HG02870 (cell line): ENCODE measurements around the gene LRRC26.
"Not testable (repeated sequence)": the region's sequence is repeated elsewhere in the genome, so short reads cannot be mapped to it uniquely, and the experiment has no call there.

Source experiments
- ATAC-seq: cut with Tn5 transposase; IDR thresholded peaks from one replicate; pipeline ENCODE4 v1.9.1; 2021; ENCODE audit warnings: mild to moderate bottlenecking, moderate library complexity; ENCODE audit not compliant: unreplicated experiment

LRRC26 gene

GRCh38 chr9:137121927-137122795, 47.7 kb downstream of the LRRC26 start:
- not testable (repeated sequence) for ATAC-seq
